HepG2 (cell line): ENCODE measurements around the gene GART. TPM values are rescaled to one million over a fixed set of nuclear protein-coding genes. Genes with fewer than 3 reads are reported as not detected.
A peak's percentile ranks its signal among the peaks of the same experiment; 100 is the strongest.

Experiments
- ATAC-seq: fragments of 200-7000 bp; cut with Tn5 transposase; 3 replicates; pipeline ENCODE4 v1.9.1; 2020; ENCODE audit warnings: mild to moderate bottlenecking, moderate library complexity
- BruUV-seq: library from RNA; stranded (reverse); fragments of 400-500 nt; replicated peaks from 2 replicates; lab custom pipeline; 2021; lab: Mats Ljungman, UMichigan
- CTCF ChIA-PET: fragments of 300-600 bp; formaldehyde crosslinking; extraction: SDS; loops from one replicate; lab custom pipeline; 2021; ENCODE audit warnings: low total read pairs, inconsistent platforms, low intra/inter-chr PET ratio; lab: Yijun Ruan, JAX
- POLR2A ChIA-PET: fragments of 350-600 bp; sonication (Branson Sonifier 250); formaldehyde crosslinking; loops from one replicate; lab custom pipeline; 2020; ENCODE audit warnings: antibody characterized with exemption, inconsistent platforms; lab: Yijun Ruan, JAX
- DNase-seq: peaks from one replicate; pipeline ENCODE4 v3.0.0-alpha.2; 2015; ENCODE audit warnings: low spot score
- FAIRE-seq: peaks from 3 replicates; lab custom pipeline; 2011; peaks lifted over from hg19 to GRCh38; lab: Jason Lieb, UNC
- H2AFZ ChIP-seq: one replicate; pipeline ENCODE4 v1.6.1; 2011; ENCODE audit warnings: low read length, inconsistent platforms
- H3K27ac ChIP-seq: fragments of 300-600 bp; 3 replicates; pipeline ENCODE4 v1.8.0; 2011; ENCODE audit warnings: mixed run types, mild to moderate bottlenecking, mixed read lengths, low read length, inconsistent platforms; ENCODE audit not compliant: insufficient read depth; ENCODE audit errors: extremely low read length
- H3K27me3 ChIP-seq, 2 experiments: fragments of 200-600 bp in 1 of 2; 2 replicates in 1 of 2; 3 replicates in 1 of 2; pipeline versions ENCODE4 v1.6.0 to v1.8.0; 2011; ENCODE audit warnings: low read length in 2 of 2, mild to moderate bottlenecking in 2 of 2, moderate library complexity in 2 of 2, inconsistent platforms in 1 of 2; ENCODE audit not compliant: insufficient read depth in 2 of 2, control insufficient read depth in 1 of 2
- H3K36me3 ChIP-seq, 2 experiments: fragments of 200-600 bp in 1 of 2; replicated peaks in 1 of 2; 2 replicates in 1 of 2; 3 replicates in 1 of 2; pipeline versions ENCODE4 v1.5.1 to v1.8.0; 2011; ENCODE audit warnings: low read length in 2 of 2, inconsistent platforms in 1 of 2; ENCODE audit not compliant: insufficient read depth in 2 of 2, control insufficient read depth in 1 of 2
- H3K4me1 ChIP-seq: 2 replicates; pipeline ENCODE4 v1.5.1; 2012; ENCODE audit warnings: low read length, inconsistent platforms; ENCODE audit not compliant: insufficient read depth
- H3K4me2 ChIP-seq: 2 replicates; pipeline ENCODE4 v1.6.0; 2011; ENCODE audit warnings: low read depth, low read length, inconsistent platforms
- H3K4me3 ChIP-seq, 3 experiments: fragments of 200-600 bp in 1 of 3; sonication (generic), shearing (Covaris generic) in 1 of 3; replicated peaks in 1 of 3; 2 replicates each; pipeline ENCODE4 v1.5.1; 2011 to 2016; ENCODE audit warnings: low read length in 3 of 3, inconsistent platforms in 2 of 3, low read depth in 2 of 3, mild to moderate bottlenecking in 2 of 3, control low read depth in 1 of 3, mixed read lengths in 1 of 3; ENCODE audit not compliant: insufficient read depth in 1 of 3
- H3K79me2 ChIP-seq: one replicate; pipeline ENCODE4 v1.6.1; 2011; ENCODE audit warnings: low read length, inconsistent platforms; ENCODE audit not compliant: insufficient read depth
- H3K9ac ChIP-seq: 2 replicates; pipeline ENCODE4 v1.6.0; 2011; ENCODE audit warnings: mild to moderate bottlenecking, low read depth, low read length, inconsistent platforms; ENCODE audit not compliant: insufficient read depth
- H3K9me3 ChIP-seq: 2 replicates; pipeline ENCODE4 v1.5.1; 2012; ENCODE audit warnings: mild to moderate bottlenecking, low read length
- H4K20me1 ChIP-seq: 2 replicates; pipeline ENCODE4 v1.6.0; 2011; ENCODE audit warnings: inconsistent platforms, mild to moderate bottlenecking, low read length, moderate library complexity; ENCODE audit not compliant: insufficient read depth
- AGO2 ChIP-seq: fragments of 200-400 bp; formaldehyde crosslinking; optimal IDR thresholded peaks from 2 replicates; pipeline ENCODE3; 2017; ENCODE audit warnings: mild to moderate bottlenecking, low read depth, low read length, moderate library complexity
- ARID2 ChIP-seq: sonication (generic); formaldehyde crosslinking; IDR thresholded peaks from 2 replicates; pipeline ENCODE4 v1.8.1; 2022; ENCODE audit warnings: mild to moderate bottlenecking, missing genetic modification reagents, borderline replicate concordance
- HOXA9 ChIP-seq: sonication (generic); formaldehyde crosslinking; IDR thresholded peaks from 2 replicates; pipeline ENCODE4 v1.8.1; 2022; ENCODE audit warnings: missing genetic modification reagents, mild to moderate bottlenecking, moderate library complexity, borderline replicate concordance
- MAFK ChIP-seq, 2 experiments: IDR thresholded peaks in 1 of 2; conservative IDR thresholded peaks in 1 of 2; 2 replicates each; pipeline ENCODE4 v1.6.1; 2011; ENCODE audit warnings: improper control_type of control experiment in 2 of 2, low read length in 2 of 2
- MATR3 ChIP-seq: sonication (generic); formaldehyde crosslinking; IDR thresholded peaks from 2 replicates; pipeline ENCODE4 v1.4.0; 2020; ENCODE audit warnings: missing genetic modification reagents
- NFE2L2 ChIP-seq: fragments of 150-350 bp; IDR thresholded peaks from 2 replicates; pipeline ENCODE4 v1.6.1; 2014; ENCODE audit warnings: low read length
- RBM22 ChIP-seq: fragments of 200-400 bp; formaldehyde crosslinking; optimal IDR thresholded peaks from 2 replicates; pipeline ENCODE3; 2017; ENCODE audit warnings: mild to moderate bottlenecking, low read length, moderate library complexity
- SSRP1 ChIP-seq: IDR thresholded peaks from 2 replicates; pipeline ENCODE4 v1.6.1; 2016; ENCODE audit warnings: control low read depth
- ZBTB26 ChIP-seq: IDR thresholded peaks from 2 replicates; pipeline ENCODE4 v1.6.1; 2016; ENCODE audit warnings: missing compliant biosample characterization, missing genetic modification reagents, borderline replicate concordance
- ZNF205 ChIP-seq: IDR thresholded peaks from 2 replicates; pipeline ENCODE4 v1.6.1; 2018; ENCODE audit warnings: missing biosample characterization, missing genetic modification reagents
- ZNF274 ChIP-seq: sonication (generic); formaldehyde crosslinking; IDR thresholded peaks from 2 replicates; pipeline ENCODE4 v1.5.1; 2020; ENCODE audit warnings: mild to moderate bottlenecking, missing genetic modification reagents
- ZNF691 ChIP-seq: sonication (generic); formaldehyde crosslinking; IDR thresholded peaks from 2 replicates; pipeline ENCODE4 v1.4.0; 2020; ENCODE audit warnings: missing genetic modification reagents, low read depth, mild to moderate bottlenecking, borderline replicate concordance
- ZNF703 ChIP-seq: sonication (generic); formaldehyde crosslinking; IDR thresholded peaks from 2 replicates; pipeline ENCODE4 v1.5.1; 2020; ENCODE audit warnings: missing genetic modification reagents, mild to moderate bottlenecking, moderate library complexity, borderline replicate concordance
- WGBS: methylation state at CpG from one replicate; pipeline ENCODE4 v1.1.6; 2017; ENCODE audit warnings: low lambda C conversion rate; 5-methylcytosine and 5-hydroxymethylcytosine counted together
- in situ Hi-C: cut with HindIII; loops from 2 replicates; pipeline ENCODE4 v1.10.0; 2017; ENCODE audit warnings: low pct_unique_long_range_greater_than_20kb; ENCODE audit not compliant: extremely low pct_ligation_motif_present
- intact Hi-C: fragments of 100-400 bp; cut with micrococcal nuclease; formaldehyde crosslinking; loops from one replicate; pipeline ENCODE4 v1.10.0; 2022; ENCODE audit not compliant: unreplicated experiment
- polyA plus RNA-seq, 8 experiments: library from polyadenylated mRNA; depleted of rRNA in 3 of 8; stranded (reverse) in 7 of 8; unstranded in 1 of 8; fragments of >200 nt; fragmentation: Illumina TruSeq in 4 of 8; extraction: Trizol in 4 of 8; gene quantifications; 2 replicates each; pipeline versions ENCODE4 v1.2.1 to v1.2.3, GENCODE V29; 2011 to 2016; ENCODE audit warnings: low read depth in 4 of 8, missing spikeins in 1 of 8, mixed read lengths in 1 of 8; ENCODE audit not compliant: insufficient read depth in 1 of 8
- total RNA-seq, 5 experiments: library from RNA; depleted of rRNA; stranded (reverse); fragments of >200 nt; fragmentation: Illumina TruSeq; extraction: Trizol; gene quantifications; 2 replicates each; pipeline ENCODE4 v1.2.3, GENCODE V29; 2016; ENCODE audit warnings: low read depth in 1 of 5

Gene GART
- total and polyA plus RNA-seq, 2 of the 13 experiments (the other 11 are each of a cell fraction or from before 2014, with no cell fraction given): 17.9 to 109 TPM

GRCh38 chr21:33578959-33579542 is 37.1 kb upstream of the GART start:
- CTCF ChIA-PET: no interaction called here
- H3K36me3 ChIP-seq: peaks cover 1 to 32% of the 10 kb centered on the region in 2 experiments; a peak in 4 of 5 replicates
- FAIRE-seq (no peak), DNase-seq (no peak), ATAC-seq (no peak)
- no peak overlapping the region for H2AFZ ChIP-seq
- no peak overlapping the region for H3K9ac ChIP-seq
- H3K4me2 ChIP-seq: no peak overlapping the region
- H3K79me2 ChIP-seq: peaks cover 2% of the 10 kb centered on the region
- intact Hi-C loops (no loop called here), in situ Hi-C loops (no loop called here)
- no peaks in the 10 kb centered on the region for H3K27me3 ChIP-seq
- H3K27ac ChIP-seq: peak overlapping the region; percentile 92
- POLR2A ChIA-PET: interaction anchor here (1.1 to 2.1 kb wide), 2 partner anchors 10 to 36 kb away, joined by 3 to 10 read pairs; partner anchors contain the start of gene DONSON
- TF ChIP-seq SSRP1 (CRISPR knock-in tag) (no peak), ZBTB26 (CRISPR knock-in tag) (no peak), MAFK (conservative IDR thresholded peaks at IDR 0.05 in 1 of 2, IDR thresholded peaks at IDR 0.05 in 1 of 2; ENCODE audit: low read length in 2 of 2) (peak; percentile 67 to 77), HOXA9 (CRISPR knock-in tag) (no peak), ARID2 (CRISPR knock-in tag) (0 out of 2 replicates have a peak, but pooled peaks have one; percentile 38), AGO2 (peak; percentile 35), ZNF703 (CRISPR knock-in tag) (no peak), ZNF205 (CRISPR knock-in tag) (no peak), RBM22 (peak; percentile 52), ZNF274 (CRISPR knock-in tag) (no peak), ZNF691 (CRISPR knock-in tag) (no peak), NFE2L2 (peak; percentile 93), MATR3 (no peak)
- H4K20me1 ChIP-seq: no peaks in the 10 kb centered on the region
- no peaks in the 10 kb centered on the region for H3K9me3 ChIP-seq
- H3K4me3 ChIP-seq: no peak overlapping the region
- H3K4me1 ChIP-seq: peaks cover 55% of the 10 kb centered on the region
- BruUV-seq: no TSS peak
- 97% methylated on average over 7 of the region's 7 CpGs for WGBS
